22Rv1 (cell line): ENCODE data around the gene FMOD.

Experiments used
- ZFX ChIP-seq: fragments of 450-650 bp; IDR thresholded peaks from 2 replicates; pipeline ENCODE4 v1.6.1; 2017; ENCODE audit warnings: antibody characterized with exemption, borderline replicate concordance
- TF ChIP-seq, protein P1 (sequence below): fragments of 450-650 bp; IDR thresholded peaks from 2 replicates; pipeline ENCODE4 v1.5.1; 2017; ENCODE audit warnings: mild to moderate bottlenecking

DNA sequence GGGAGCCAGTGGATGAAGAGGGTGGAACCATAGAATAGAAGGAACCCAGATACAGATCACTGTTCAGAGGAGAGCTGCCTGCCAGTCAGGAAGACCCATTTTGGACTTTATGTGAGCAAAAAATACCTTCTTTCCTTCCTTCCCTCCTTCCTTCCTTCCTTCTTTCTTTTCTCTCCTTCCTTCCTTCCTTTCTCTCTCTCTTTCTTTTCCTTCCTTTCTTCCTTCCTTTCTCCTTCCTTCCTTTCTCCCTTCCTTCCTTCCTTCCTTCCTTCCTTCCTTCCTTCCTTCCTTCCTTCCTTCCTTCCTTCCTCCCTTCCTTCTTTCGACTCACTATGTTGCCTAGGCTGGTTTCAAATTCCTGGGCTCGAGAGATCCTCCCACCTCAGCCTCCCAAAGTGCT, 22.1 kb upstream of the FMOD start:
- TF ChIP-seq, protein P1, sequence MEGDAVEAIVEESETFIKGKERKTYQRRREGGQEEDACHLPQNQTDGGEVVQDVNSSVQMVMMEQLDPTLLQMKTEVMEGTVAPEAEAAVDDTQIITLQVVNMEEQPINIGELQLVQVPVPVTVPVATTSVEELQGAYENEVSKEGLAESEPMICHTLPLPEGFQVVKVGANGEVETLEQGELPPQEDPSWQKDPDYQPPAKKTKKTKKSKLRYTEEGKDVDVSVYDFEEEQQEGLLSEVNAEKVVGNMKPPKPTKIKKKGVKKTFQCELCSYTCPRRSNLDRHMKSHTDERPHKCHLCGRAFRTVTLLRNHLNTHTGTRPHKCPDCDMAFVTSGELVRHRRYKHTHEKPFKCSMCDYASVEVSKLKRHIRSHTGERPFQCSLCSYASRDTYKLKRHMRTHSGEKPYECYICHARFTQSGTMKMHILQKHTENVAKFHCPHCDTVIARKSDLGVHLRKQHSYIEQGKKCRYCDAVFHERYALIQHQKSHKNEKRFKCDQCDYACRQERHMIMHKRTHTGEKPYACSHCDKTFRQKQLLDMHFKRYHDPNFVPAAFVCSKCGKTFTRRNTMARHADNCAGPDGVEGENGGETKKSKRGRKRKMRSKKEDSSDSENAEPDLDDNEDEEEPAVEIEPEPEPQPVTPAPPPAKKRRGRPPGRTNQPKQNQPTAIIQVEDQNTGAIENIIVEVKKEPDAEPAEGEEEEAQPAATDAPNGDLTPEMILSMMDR = no peak
- TF ChIP-seq ZFX = no peak
